Measurements from ENCODE around the gene LSM14A.
"Not testable (repeated sequence)": the region's sequence is repeated elsewhere in the genome, so short reads cannot be mapped to it uniquely, and the experiment has no call there.

The LSM14A gene

GRCh38 chr19:34244611-34245299, 72.5 kb downstream of the LSM14A start:
- no peak for TF ChIP-seq CTCF (IDR thresholded peaks at IDR 0.05; ENCODE audit: borderline replicate concordance, control extremely low read depth, extremely low read depth, insufficient read depth, missing control alignments)
- in situ Hi-C loops (cut with MboI; ENCODE audit: low sequenced_read_pairs, unreplicated experiment): no loop called here
- no peak for DNase-seq (ENCODE audit: low spot score)

- no peak for DNase-seq (ENCODE audit: low spot score)
- in situ Hi-C loops (cut with MboI; ENCODE audit: low sequenced_read_pairs, unreplicated experiment): no loop called here
These were observed 74.0 kb downstream of the LSM14A start for GRCh38 chr19:34246340-34246739.

GRCh38 chr19:34248941-34249340, 76.6 kb downstream of the LSM14A start:
- in situ Hi-C loops (cut with MboI; ENCODE audit: low sequenced_read_pairs, unreplicated experiment): no loop called here
- DNase-seq (ENCODE audit: low spot score): no peak
- no peak for TF ChIP-seq CTCF (IDR thresholded peaks at IDR 0.05; ENCODE audit: borderline replicate concordance, control extremely low read depth, extremely low read depth, insufficient read depth, missing control alignments)

More at GRCh38 chr19:34246340-34246739, 74.0 kb downstream of the LSM14A start:
- TF ChIP-seq CTCF (IDR thresholded peaks at IDR 0.05; ENCODE audit: borderline replicate concordance, control extremely low read depth, extremely low read depth, insufficient read depth, missing control alignments): no peak

GRCh38 chr19:34253167-34253566, 80.9 kb downstream of the LSM14A start:
- DNase-seq (ENCODE audit: low spot score); in situ Hi-C loops (cut with MboI; ENCODE audit: low sequenced_read_pairs, unreplicated experiment): not testable (repeated sequence)

- in situ Hi-C loops (cut with MboI; ENCODE audit: low sequenced_read_pairs, unreplicated experiment); DNase-seq (ENCODE audit: low spot score): not testable (repeated sequence)
These were observed 81.4 kb downstream of the LSM14A start for GRCh38 chr19:34253681-34254045.

- TF ChIP-seq CTCF (IDR thresholded peaks at IDR 0.05; ENCODE audit: borderline replicate concordance, control extremely low read depth, extremely low read depth, insufficient read depth, missing control alignments): no peak
- peak; percentile 93 for DNase-seq (ENCODE audit: low spot score)
- in situ Hi-C loops (cut with MboI; ENCODE audit: low sequenced_read_pairs, unreplicated experiment): no loop called here
These were observed 81.9 kb downstream of the LSM14A start, which contains the start of gene GARRE1 for GRCh38 chr19:34254046-34254697. Gene GARRE1, plus strand, starts transcription at chr19:34254554. Its CDS starts 45,920 bp downstream, at chr19:34300474.

GRCh38 chr19:34254698-34255432, 82.6 kb downstream of the LSM14A start:
- peak; percentile 79 for DNase-seq (ENCODE audit: low spot score)
- in situ Hi-C loops (cut with MboI; ENCODE audit: low sequenced_read_pairs, unreplicated experiment): no loop called here
- TF ChIP-seq CTCF (IDR thresholded peaks at IDR 0.05; ENCODE audit: borderline replicate concordance, control extremely low read depth, extremely low read depth, insufficient read depth, missing control alignments): no peak

Measured in GM13976 (cell line).